HG03558 (cell line): ENCODE results near the gene ZBTB7A.

Experiments used
- ATAC-seq: cut with Tn5 transposase; IDR thresholded peaks from one replicate; pipeline ENCODE4 v1.9.1; 2021; ENCODE audit warnings: moderate number of reproducible peaks; ENCODE audit not compliant: unreplicated experiment; ENCODE audit errors: extremely low read depth

ZBTB7A gene

DNA sequence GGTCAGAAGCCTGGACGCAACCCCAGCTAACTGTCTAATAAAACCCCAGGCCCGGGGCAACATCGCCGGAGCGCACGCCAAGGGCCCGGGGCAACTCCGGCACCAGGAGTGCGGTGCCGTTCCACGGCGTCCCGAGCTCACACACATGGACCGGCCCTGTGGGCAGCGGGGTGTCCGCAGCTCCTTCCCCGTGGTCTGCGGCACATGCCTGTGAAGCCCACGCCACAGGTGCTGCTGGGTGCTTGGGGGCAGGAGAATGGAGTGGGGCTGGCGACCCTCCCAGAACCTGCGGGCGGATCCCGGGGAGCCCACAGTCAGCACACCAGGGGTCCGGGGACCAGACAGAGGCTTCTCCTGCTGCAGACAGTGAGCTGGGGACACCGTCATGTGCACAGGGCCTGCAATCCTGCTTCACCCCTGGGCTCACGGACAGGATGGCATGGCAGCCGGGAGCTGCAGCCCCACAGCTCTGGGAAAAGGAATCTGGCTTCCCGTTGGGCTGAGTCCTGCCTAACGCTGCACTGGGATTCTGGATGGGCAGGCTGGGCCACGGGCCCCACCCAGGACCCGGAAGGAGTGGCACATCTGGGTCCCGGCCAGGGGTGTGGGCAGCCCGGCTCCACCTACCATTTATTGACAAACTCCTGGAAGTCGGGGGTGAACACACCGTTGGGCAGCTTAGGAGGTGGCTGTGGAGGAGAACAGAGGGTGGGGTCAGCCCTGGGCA, 28.2 kb upstream of the ZBTB7A start:
- no peak for ATAC-seq

DNA sequence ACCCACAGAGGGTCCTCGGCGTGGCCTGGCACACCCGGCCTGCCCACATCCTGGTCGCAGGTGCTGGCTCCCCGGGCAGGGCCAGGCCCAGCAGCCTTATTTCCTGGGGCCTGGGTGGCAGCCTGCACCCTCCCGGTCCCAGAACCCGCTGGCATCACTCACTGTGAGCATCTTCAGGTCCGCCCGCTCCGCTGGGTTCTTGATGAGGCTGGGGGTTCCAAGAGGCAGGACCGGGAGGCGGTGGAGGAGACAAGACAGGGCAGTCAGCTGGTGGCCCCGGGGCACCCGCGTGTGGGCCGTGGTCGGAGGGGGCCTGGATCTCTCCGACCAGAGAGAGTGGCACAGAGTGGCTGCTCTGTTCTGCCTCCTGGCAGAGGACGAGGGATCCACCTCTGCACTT, 27.6 kb upstream of the ZBTB7A start:
- no peak for ATAC-seq

DNA sequence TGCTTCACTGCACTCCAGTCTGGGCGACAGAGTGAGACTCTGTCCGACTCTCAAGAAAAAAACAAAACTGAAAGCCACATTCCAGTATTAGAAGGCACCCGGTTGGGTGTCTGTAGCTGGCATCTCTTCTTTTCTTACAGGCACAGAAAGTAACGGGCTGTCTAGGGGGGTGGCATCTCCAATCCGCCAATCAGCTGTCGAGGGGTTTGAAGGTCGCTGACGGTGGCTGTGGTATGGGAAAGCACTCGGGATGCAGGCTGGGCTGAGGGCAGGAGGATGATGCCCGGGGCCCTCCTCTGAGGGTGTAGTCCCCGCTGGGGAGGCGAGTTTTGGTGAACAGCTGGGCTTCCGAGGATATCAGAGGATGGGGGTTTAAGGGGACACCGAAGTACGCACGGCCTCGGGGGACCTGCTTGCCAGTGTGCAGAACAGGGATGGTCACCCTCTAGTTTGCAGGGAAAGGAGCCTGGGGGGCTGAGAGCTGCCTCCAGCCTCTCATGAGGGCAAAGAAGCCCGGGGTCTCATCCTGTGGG, 27.0 kb upstream of the ZBTB7A start:
- no peak for ATAC-seq

DNA sequence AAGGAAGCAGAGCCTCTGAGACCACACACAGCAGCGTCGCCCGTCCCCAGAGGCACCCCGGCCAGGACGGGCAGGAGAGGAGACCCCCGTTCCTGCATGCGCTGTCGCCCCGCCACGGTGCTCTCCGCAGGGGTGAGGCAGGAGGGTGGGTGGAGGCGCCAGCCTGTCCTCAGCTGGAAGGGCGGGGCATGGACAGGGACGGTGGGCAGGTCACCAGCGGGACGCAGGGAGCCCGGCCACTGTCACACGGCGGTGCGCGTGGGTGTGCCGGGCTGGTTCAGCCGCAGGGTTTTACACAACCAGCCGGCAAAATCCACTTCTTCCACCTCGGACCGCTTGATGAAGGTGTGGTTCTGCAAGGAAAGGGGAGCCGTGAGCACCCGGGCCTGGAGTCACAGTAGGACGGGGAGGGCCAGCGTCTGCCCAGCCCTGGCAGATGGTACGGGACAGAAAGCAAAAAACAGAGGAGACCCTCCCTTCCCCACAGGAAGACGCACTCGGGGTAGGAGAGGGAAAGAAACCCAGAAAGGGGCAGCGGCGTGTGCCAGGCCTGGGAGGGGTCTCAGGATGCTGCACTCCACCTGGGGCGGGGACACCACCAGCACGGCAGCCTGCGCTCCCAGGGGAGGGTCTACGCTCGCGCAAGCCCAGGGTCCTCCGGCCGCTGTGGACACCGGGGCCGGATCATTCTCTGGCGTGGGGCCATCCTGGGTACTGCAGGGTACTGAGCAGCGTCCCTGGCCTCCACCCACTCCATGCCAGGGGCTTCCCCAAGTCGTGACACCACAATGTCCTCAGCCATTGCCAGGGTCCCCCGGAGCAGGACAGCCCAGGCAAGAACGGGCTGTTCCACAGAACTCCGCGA, 23.9 kb upstream of the ZBTB7A start:
- no peak for ATAC-seq

DNA sequence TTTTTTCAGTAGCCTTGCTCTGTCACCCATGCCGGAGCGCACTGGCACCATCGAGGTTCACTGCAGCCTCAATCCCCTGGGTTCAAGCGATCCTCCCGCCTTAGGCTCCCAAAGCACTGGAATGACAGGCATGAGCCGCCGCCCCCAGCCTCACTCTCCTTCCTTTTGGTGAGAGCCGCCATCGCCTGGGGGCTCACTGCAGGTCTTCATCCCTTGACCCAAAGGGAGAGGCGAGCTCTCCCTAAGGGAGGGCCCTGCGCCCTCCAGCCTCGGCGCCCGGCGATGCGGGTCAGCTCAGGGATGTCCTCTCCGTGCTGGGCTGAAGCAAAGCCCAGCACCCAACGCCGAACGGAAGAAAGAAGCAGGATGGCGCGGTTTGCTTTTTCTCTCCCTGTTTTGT, 23.2 kb upstream of the ZBTB7A start:
- ATAC-seq: no peak

DNA sequence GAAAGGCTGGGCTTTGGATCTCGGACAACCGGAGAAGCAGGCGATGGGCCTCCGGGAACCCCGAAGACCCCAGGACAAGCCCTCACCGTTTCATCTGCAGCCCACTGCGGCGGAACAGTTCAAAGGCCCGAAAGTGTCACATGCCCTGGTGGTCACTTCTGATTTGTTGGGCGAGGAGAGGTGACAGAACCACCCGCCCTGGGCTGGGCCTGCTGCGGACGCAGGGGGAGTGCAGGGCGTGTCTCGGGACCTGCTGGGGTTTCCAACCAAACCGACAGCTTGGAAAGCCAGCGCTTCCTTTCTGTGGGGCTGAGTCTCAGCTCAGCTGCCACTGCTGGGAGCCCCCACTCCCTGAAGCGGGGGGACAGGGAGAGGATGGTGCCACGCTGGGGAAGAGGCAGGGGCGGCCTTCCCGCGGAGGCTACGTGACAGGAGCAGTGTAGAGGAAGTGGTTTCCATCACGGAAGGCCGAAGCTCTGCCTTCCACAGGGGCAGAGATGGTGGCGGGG, 22.8 kb upstream of the ZBTB7A start:
- no peak for ATAC-seq

DNA sequence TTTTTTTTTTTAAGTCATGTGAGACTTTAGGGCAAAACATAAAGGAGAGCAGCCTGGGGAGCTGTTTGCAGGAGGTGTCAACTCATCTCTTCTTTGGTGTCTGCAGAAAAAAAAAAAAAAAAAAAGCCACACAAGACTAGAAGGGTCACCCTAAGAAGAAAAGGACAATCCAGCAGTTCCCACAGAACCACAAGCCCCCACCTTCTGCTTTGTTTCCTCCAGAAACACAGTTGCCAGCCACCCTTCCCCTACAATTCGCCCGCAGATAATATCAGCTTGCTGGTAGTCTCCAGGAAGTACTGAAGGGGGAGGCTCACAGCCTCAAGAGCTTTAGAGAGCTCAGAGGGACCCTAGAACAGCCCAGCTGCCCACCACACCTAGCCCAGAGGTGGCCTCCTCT, 22.3 kb upstream of the ZBTB7A start:
- no peak for ATAC-seq

DNA sequence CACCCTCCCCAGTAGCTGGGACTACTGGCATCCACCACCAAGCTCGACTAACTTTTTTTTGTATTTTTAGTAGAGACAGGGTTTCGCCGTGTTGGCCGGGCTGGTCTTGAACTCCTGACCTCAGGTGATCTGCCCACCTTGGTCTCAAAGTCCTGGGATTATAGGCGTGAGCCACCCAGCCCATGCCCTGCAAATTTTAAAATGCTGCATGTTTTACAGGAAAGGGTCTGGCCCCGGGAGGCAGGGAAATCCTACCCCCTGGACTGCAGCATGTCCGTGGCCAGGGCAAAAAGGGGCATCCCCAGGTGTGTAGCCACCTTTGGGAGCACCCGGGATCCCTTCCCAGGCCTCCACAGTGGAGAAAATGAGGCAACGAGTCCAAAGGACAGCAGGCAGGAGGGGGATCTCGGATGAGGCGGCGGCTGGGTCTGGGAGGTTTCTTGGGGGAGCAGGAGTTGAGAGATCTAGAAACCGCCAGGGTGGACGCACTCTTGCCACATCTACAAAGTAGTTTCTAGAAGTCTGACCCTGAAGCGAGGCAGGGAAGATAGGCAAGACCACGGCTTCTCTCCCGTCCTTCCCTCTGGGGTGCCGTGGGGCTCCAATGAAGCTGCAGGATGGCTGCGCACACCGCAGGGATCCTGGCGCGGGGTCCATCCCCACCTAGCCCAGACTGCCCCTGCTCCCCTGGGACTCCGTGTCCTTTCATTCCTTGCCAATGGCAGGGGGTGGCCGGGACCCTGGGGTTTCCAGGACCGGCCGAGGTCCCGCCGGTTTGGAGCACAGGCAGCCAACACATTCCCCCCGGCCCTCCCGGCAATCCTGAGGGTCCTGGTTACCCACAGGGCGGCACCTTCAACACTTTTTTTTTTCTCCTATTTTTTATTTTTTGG, 21.3 kb upstream of the ZBTB7A start:
- ATAC-seq: no peak

DNA sequence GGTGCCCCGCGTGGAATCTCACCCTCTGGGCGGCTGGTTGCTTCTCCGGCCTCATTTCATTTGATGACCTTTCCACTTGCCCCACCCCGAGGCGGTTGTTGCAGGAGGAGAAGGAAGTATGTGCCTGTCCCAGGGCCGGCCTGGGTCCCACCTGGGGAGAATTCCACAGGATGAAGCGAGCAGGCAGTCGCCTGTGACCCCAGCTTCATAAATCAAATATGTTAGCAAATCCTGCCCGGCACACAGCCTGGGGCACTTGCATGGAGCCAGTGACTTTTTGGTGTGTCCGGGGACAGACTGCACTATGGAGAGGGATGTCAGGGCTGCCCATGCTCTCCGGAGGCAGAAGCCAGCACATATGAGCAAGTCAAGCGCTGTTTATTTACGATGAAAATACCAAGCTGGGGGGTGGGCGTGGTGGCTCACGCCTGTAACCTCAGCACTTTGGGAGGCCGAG, 19.7 kb upstream of the ZBTB7A start:
- ATAC-seq: no peak

DNA sequence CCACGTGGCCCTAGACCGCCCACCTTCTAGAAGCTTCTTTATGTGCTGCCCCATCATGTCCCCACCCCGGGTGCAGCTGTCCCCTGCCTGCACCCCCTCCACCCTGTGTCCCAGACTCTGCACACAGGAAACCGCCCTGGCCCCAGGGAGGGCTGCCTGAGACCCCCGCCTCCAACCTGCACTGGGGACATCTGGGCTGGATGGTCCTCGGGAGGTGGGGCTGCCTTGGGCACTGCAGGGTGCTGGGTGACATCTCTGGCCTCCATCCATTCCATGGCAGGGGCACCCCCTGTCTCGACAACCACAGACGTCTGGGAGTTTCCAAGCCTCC, 17.8 kb upstream of the ZBTB7A start:
- no peak for ATAC-seq

DNA sequence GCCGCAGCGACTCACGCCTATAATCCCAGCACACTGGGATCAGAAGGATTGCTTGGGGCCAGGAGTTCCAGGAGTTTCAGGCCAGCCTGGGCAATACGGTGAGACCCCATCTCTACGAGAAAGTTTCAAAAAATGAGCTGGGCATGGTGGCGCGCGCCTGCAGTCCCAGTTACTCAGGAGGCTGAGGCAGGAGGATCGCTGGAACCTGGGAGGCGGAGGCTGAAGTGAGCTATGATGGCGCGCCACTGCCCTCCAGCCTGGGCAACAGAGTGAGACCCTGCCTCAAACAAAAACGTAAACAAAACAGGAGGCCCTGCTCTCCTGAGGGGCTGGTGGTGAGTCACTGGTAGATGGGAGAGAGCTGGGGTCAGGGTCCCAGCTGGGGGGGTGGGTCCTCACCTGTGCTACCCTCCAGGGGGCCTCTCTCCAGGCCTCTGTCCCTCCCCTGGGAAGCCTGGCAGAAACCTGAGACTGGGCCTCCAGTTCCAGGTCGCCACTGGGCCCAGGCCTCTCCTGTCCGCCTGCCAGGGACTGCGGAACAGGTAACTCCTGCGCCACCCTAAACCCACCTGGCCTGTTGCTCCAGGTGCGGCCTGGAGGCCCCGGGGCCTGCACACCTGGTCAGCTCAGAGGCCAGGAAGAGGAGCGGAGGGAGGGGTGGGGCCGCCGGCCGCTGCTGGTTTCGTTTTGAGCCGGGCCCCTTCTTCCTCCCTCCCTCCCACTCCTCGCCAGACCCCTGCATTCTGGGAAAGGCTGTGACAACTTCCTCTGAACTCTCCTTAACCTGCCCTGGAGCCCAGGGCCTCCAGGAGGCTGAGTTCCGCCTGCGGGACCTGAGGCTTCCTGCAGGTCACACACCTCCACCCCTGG, 17.2 kb upstream of the ZBTB7A start:
- no peak for ATAC-seq

DNA sequence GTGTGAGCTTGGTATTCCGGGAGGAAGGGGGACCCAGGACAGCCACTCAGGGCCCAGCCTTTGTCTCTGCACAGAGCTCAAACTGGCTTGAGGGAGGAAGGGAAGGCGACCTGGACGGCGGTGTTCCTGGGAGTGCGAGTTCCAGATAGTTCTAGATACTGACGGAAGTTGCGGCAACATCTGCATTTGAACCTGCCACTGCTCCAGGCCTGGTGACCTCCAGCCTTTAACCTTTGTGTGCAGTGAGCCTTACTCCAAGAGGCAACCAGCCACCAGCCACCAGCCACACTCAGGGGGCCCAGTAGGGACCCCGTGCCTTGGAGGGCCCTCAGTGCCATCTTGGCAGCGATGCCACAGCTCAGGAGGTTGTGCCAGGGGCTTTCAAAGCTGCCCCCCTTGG, 15.5 kb upstream of the ZBTB7A start:
- no peak for ATAC-seq

DNA sequence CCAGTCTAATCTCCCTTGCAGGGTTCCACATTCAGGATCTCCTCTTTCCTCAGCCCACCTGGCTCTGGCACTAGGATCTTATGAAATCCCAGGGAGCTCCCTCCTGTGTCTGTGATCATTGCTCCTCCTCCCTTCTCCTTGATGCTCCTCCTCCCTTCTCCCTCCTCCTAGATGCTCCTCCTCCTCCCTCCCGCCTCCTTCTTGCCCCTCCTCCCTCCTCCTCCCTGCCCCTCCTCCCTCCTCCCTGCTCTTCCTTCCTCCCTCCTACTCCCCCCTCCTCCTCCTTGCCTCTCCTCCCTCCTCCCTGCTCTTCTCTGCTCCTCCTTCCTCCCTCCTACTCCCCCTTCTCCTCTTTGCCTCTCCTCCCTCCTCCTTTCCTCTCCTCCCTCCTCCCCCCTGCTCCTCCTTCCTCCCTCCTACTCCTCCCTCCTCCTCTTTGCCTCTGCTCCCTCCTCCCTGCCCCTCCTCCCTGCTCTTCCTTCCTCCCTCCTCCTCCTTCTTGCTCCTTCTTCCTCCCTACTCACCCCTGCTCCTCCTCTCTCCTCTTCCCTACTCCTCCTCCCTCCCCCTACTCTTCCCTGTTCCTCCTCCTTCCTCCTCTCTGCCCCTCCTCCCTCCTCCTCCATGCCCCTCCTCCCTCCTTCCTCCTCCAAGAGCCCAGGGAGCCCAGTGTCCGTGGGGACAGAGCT, 14.9 kb upstream of the ZBTB7A start:
- no peak for ATAC-seq

DNA sequence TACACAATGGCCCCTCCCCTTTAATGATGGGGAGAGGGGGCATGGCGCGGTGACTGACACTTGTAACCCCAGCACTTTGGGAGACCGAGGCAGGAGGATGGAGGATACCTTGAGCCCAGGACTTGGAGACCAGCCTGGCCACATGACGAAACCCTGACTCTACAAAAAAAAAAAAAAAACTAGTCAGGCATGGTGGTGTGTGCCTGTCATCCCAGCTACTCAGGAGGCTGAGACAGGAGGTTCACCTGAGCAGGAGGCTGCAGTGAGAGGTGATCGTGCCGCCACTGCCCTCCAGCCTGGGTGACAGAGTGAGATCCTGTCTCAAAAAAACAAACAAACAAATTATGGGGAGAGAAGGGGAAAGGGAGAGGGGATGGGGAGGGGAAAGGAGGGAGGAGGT, 13.8 kb upstream of the ZBTB7A start:
- no peak for ATAC-seq

DNA sequence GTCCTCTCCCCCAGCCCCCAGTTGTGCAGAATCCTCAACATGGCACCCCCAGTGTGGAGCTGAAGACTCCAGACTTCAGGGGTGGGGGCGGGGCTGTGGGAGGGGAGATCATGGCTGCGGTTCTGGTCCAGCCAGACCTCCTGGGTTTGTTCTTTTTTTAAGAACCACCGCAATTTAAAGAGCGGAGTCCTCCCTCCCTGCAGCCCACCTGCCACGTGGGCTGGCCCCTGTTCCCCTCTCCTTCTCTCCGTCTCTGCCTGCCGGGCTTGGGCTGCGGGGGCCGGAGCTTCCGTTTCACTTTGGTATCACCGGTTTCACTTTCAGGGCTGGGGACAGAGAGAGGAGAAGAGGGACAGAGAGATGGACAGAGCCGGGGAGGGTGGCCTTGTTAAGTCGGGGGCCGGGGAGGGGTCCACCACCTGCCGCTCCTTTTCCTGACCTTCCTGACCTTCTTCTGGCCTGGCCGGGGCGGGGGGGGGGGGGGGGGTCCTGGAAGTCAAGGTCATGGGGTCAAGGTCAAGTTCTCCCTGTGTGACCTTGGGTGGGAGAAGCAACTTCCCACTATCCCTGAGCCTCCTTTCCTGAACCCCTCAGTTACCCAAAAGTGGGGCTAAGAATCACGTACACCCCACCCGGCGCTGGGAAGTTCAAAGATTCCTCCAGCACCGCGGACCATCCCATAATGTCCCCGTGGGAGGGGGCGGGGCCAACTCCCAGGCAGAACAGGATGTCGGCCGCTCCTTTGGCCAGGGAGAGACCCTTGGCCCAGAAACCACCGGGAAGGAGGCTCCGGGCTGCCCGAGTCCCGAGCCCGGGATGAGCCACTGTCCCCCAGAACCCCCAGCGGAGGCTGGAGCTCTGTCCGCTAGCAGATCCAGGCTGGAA, 11.3 kb upstream of the ZBTB7A start:
- no peak for ATAC-seq

DNA sequence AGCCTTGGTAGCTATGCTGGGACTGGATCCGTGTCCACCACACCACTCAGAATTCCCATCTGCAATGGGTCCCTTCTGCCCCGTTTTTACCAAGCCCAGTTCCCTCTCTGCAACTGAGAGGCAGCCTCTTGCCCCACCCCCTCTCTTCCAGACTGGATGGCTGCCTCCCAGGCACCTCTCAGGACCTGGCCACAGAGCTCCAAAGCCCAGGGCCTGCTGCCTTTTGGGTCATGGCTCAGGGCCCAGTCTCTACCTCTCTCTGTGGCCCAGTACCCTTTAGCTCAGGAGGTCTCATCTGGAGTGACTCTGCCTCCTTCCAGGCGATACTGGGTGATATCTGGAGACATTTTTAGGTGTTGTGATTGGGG, 10.3 kb upstream of the ZBTB7A start:
- ATAC-seq: no peak

DNA sequence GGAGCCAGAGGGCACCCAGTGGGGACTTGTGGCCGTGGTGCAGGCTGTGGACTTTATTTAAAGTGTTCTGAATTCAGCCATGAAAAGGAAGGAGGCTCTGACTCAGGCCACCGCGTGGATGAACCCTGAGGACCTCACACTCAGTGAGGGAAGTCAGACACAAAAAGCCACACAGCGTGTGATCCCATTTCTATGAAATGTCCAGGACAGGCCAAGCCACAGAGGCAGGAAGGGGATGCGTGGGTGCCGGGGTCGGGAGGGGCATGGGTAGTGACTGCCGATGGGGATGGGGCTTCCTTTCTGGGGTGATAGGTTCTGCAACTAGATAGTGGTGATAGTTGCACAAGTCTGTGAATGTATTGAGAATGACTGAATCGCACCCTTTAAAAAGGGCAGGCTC, 8.7 kb upstream of the ZBTB7A start:
- no peak for ATAC-seq

DNA sequence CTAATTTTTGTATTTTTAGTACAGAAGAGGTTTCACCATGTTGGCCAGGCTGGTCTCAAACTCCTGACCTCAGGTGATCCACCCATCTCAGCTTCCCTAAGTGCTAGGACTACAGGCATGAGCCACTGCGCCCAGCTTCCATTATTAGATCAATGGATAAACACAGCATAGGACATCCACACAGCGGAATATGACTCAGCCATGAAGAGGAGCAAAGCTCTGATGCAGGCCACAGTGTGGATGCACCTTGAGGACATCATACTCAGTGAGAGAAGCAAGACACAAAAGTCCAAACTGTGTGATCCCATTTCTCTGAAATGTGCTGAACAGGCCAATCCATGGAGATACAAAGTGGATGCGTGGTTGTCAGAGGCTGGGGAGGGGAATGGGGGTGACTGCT, 4.9 kb upstream of the ZBTB7A start:
- ATAC-seq: no peak
